Measurements from ENCODE around the gene WDFY3. TPM values are rescaled to one million over a fixed set of nuclear protein-coding genes. Genes with fewer than 3 reads are reported as not detected.
A peak's percentile ranks its signal among the peaks of the same experiment; 100 is the strongest.

Gene WDFY3
- total and polyA plus RNA-seq, 12 donors, result 9.5 to 284 (median 85.0) TPM

GRCh38 chr4:84855774-84856173 lies 110.7 kb downstream of the WDFY3 start:
- no peak for TF ChIP-seq CTCF (IDR thresholded peaks at IDR 0.05)
- no peak for TF ChIP-seq POLR2A (IDR thresholded peaks at IDR 0.05)
- Histone ChIP-seq H3K36me3 (replicated peaks in 1 of 2) (peaks cover 0 to 13% of the 10 kb centered on the region in 2 donors), H3K9me3 (replicated peaks in 1 of 3) (no peaks in the 10 kb centered on the region), H3K27ac (no peak overlapping the region), H3K27me3 (no peaks in the 10 kb centered on the region), H3K4me1 (replicated peaks in 1 of 2) (peaks cover 0 to 24% of the 10 kb centered on the region in 2 donors), H3K4me3 (no peak overlapping the region)
- DNase-seq, result no peak
- intact Hi-C loops (cut with DNase I), result no loop called here
- WGBS, 4 donors, result 79 to 94% (median 89%) methylated on average over 2 of the region's 2 CpGs

DNA sequence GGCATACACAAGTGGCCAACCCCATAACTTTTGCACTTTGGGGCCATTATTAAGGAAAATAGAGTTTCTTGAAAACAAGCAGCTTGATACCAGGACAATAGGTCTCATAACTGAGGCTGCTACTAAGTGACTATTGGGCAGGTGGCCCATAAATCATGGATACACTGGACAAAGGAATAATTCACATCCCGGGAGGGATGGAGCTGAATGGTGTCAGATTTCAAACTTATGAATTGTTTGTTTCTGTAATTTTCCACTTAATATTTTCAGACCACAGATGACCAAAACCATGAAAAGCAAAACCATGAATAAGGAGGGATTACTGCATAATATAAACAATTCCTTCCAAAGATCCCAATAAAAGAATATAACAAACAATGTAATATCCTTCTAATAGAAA lies 114.4 kb downstream of the WDFY3 start:
- intact Hi-C loops (cut with DNase I), result no loop called here
- H3K27me3 ChIP-seq, result no peaks in the 10 kb centered on the region

DNA sequence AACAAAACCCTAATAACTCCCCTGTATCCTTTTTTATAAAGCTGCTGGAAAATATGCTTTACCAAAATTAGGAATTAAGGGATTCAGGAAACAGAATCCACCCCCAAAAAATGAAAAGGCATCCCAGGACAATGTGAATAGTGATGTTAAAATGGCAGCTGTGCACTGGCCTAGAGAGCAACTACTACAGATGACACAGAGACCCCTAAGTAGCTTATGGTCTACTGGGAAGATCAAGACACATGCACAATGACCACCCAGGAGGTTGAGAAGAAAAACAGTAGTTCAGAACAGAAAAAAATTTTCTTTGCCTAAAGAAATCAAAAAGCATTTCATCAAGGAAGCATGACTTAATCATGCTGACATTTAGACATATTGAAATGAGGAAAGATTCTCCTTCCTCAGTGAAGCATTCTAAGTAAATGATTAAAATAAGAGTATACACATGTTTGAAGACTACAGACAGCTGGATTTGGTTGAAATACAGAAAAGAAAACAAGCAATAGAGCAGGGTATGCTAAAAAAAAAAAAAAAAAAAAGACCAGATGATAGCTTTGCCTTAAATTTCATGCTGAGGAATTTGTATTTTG lies 117.3 kb downstream of the WDFY3 start:
- no peak overlapping the region for H3K4me3 ChIP-seq
- H3K27me3 ChIP-seq, result no peaks in the 10 kb centered on the region
- H3K27ac ChIP-seq, result peak overlapping the region in 1 of 5 donors; percentile 3
- TF ChIP-seq CTCF (IDR thresholded peaks at IDR 0.05) (no peak), POLR2A (IDR thresholded peaks at IDR 0.05) (no peak)
- intact Hi-C loops (cut with DNase I), result no loop called here
- peaks cover 5 to 18% of the 10 kb centered on the region in 2 donors for H3K4me1 ChIP-seq (replicated peaks in 1 of 2)
- peaks cover 0 to 9% of the 10 kb centered on the region in 2 donors for H3K36me3 ChIP-seq (replicated peaks in 1 of 2)
- no peaks in the 10 kb centered on the region for H3K9me3 ChIP-seq (replicated peaks in 1 of 3)
- DNase-seq, result no peak

More for the DNA sequence above, 114.4 kb downstream of the WDFY3 start:
- H3K4me3 ChIP-seq, result no peak overlapping the region
- peaks cover 0 to 9% of the 10 kb centered on the region in 2 donors for H3K36me3 ChIP-seq (replicated peaks in 1 of 2)
- DNase-seq, result no peak
- 16 to 36% (median 21%) methylated on average over 1 of the region's 1 CpG for WGBS, 4 donors
- H3K9me3 ChIP-seq (replicated peaks in 1 of 3), result no peaks in the 10 kb centered on the region
- H3K4me1 ChIP-seq (replicated peaks in 1 of 2), result peaks cover 5 to 29% of the 10 kb centered on the region in 2 donors
- TF ChIP-seq POLR2A (IDR thresholded peaks at IDR 0.05) (no peak), CTCF (IDR thresholded peaks at IDR 0.05) (no peak)
- H3K27ac ChIP-seq, result no peak overlapping the region

GRCh38 chr4:84848432-84848831 lies 118.1 kb downstream of the WDFY3 start:
- Histone ChIP-seq H3K36me3 (replicated peaks in 1 of 2) (peaks cover 0 to 9% of the 10 kb centered on the region in 2 donors), H3K4me1 (replicated peaks in 1 of 2) (peaks cover 5 to 18% of the 10 kb centered on the region in 2 donors), H3K9me3 (replicated peaks in 1 of 3) (no peaks in the 10 kb centered on the region), H3K27me3 (no peaks in the 10 kb centered on the region), H3K4me3 (no peak overlapping the region), H3K27ac (peak overlapping the region in 1 of 5 donors; percentile 18)
- intact Hi-C loops (cut with DNase I), result no loop called here
- 92 to 98% (median 95%) methylated on average over 2 of the region's 2 CpGs for WGBS, 4 donors
- no peak for DNase-seq
- TF ChIP-seq CTCF (IDR thresholded peaks at IDR 0.05) (no peak), POLR2A (IDR thresholded peaks at IDR 0.05) (no peak)
